ENCODE data around the gene CLCN6. TPM values are rescaled to one million over a fixed set of nuclear protein-coding genes. Genes with fewer than 3 reads are reported as not detected.

Gene CLCN6
- total RNA-seq, 1 donor from 2014 or later = 18.6 TPM

DNA sequence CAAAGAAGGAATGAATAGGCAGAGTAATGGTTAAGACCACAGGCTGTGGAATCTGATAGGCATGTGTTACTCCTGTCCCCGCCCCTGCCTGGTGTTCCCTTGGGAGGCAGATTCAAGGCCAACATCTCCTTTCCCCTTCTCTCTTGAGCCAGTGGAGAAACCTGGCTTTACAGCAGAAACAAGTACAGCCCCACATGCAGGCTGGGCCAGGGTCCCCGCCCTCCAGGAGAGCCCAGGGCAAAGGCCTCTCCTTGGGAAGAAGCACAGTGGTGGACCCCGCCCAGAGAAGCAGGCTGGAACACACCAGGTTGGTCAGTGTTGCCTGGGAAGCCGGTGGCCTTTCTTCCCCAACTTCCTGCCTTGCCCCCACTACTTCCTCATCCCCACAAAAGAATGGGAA lies 37.2 kb upstream of the CLCN6 start:
- Histone ChIP-seq H3K36me3 (no peaks in the 10 kb centered on the region), H3K27ac (no peak overlapping the region), H3K9me3 (no peaks in the 10 kb centered on the region), H3K27me3 (no peaks in the 10 kb centered on the region), H3K4me1 (no peaks in the 10 kb centered on the region), H3K4me3 (no peak overlapping the region)
- no peak for DNase-seq (ENCODE audit: low spot score in 2 of 2)
- TF ChIP-seq CTCF (IDR thresholded peaks at IDR 0.05) = no peak
- intact Hi-C loops (cut with DNase I) = no loop called here

GRCh38 chr1:11769274-11769673 lies 36.7 kb upstream of the CLCN6 start:
- no peak for DNase-seq (ENCODE audit: low spot score in 2 of 2)
- Histone ChIP-seq H3K27me3 (no peaks in the 10 kb centered on the region), H3K27ac (no peak overlapping the region), H3K9me3 (no peaks in the 10 kb centered on the region), H3K4me3 (no peak overlapping the region), H3K36me3 (no peaks in the 10 kb centered on the region), H3K4me1 (no peaks in the 10 kb centered on the region)
- TF ChIP-seq CTCF (IDR thresholded peaks at IDR 0.05) = no peak
- intact Hi-C loops (cut with DNase I) = no loop called here

- no peaks in the 10 kb centered on the region for H3K4me1 ChIP-seq
- no peak overlapping the region for H3K27ac ChIP-seq
- no peaks in the 10 kb centered on the region for H3K9me3 ChIP-seq
- TF ChIP-seq CTCF (IDR thresholded peaks at IDR 0.05) = no peak
- H3K36me3 ChIP-seq = no peaks in the 10 kb centered on the region
- no peak for DNase-seq (ENCODE audit: low spot score in 2 of 2)
- H3K4me3 ChIP-seq = no peak overlapping the region
- no peaks in the 10 kb centered on the region for H3K27me3 ChIP-seq
- intact Hi-C loops (cut with DNase I) = no loop called here
Measured at GRCh38 chr1:11770011-11770410, 36.0 kb upstream of the CLCN6 start.

GRCh38 chr1:11771481-11772043 lies 34.4 kb upstream of the CLCN6 start:
- Histone ChIP-seq H3K36me3 (no peaks in the 10 kb centered on the region), H3K4me3 (no peak overlapping the region), H3K27ac (no peak overlapping the region), H3K9me3 (no peaks in the 10 kb centered on the region), H3K27me3 (no peaks in the 10 kb centered on the region), H3K4me1 (no peaks in the 10 kb centered on the region)
- intact Hi-C loops (cut with DNase I) = no loop called here
- DNase-seq (ENCODE audit: low spot score in 2 of 2) = no peak
- TF ChIP-seq CTCF (IDR thresholded peaks at IDR 0.05) = no peak

- Histone ChIP-seq H3K4me3 (no peak overlapping the region), H3K4me1 (no peaks in the 10 kb centered on the region), H3K9me3 (no peaks in the 10 kb centered on the region), H3K36me3 (no peaks in the 10 kb centered on the region), H3K27ac (no peak overlapping the region), H3K27me3 (no peaks in the 10 kb centered on the region)
- intact Hi-C loops (cut with DNase I) = no loop called here
- TF ChIP-seq CTCF (IDR thresholded peaks at IDR 0.05) = no peak
- no peak for DNase-seq (ENCODE audit: low spot score in 2 of 2)
Measured at GRCh38 chr1:11772458-11772857, 33.5 kb upstream of the CLCN6 start.

GRCh38 chr1:11774753-11775152 lies 31.2 kb upstream of the CLCN6 start:
- intact Hi-C loops (cut with DNase I) = no loop called here
- no peak for TF ChIP-seq CTCF (IDR thresholded peaks at IDR 0.05)
- no peaks in the 10 kb centered on the region for H3K9me3 ChIP-seq

More at GRCh38 chr1:11774753-11775152, 31.2 kb upstream of the CLCN6 start:
- no peak for DNase-seq (ENCODE audit: low spot score in 2 of 2)
- H3K27ac ChIP-seq = no peak overlapping the region
- H3K36me3 ChIP-seq = no peaks in the 10 kb centered on the region
- no peaks in the 10 kb centered on the region for H3K4me1 ChIP-seq
- no peak overlapping the region for H3K4me3 ChIP-seq
- H3K27me3 ChIP-seq = no peaks in the 10 kb centered on the region

Measured in ascending aorta (tissue), 2 donors.